Ovary (tissue), 3 donors: ENCODE data around the gene EXOSC9.

Experiments
- CTCF ChIP-seq, 3 donors: fragments of 450-650 bp in 2 of 3; fragments of 200-600 bp in 1 of 3; IDR thresholded peaks; one replicate each; pipeline versions ENCODE4 v1.5.1 to v1.8.0; 2016 to 2022; ENCODE audit warnings: antibody characterized with exemption in 3 of 3, mild to moderate bottlenecking in 1 of 3
- EP300 ChIP-seq: sonication (generic); formaldehyde crosslinking; IDR thresholded peaks from one replicate; pipeline ENCODE4 v1.6.1; 2017; ENCODE audit warnings: antibody characterized with exemption
- POLR2A ChIP-seq: fragments of 450-650 bp; IDR thresholded peaks from one replicate; pipeline ENCODE4 v1.6.1; 2017; ENCODE audit warnings: antibody characterized with exemption, mild to moderate bottlenecking, moderate library complexity
- donor health status: DM: no; HTN: no; CAD: no.

DNA sequence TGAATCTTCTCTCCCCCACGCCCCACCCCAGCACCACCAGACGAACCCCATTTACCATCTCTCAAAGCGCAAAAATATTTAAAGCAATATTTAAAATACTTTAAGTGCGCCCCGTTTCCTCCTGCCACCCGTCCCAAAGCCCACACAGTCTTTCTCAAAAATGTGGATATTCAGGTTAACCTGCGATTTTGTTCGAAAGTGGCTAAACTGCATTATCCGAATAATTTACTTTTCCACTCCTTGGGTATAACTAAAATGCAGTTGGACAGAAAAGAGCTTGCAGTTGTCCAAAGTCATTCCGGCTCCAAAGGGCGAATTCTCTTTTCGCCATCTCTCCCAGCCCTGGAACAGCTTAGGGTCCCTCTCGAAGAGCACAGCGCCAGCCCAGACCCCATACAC lies 36.8 kb upstream of the EXOSC9 start:
- TF ChIP-seq CTCF (IDR thresholded peaks at IDR 0.05) (no peak), POLR2A (no peak), EP300 (no peak)
